Endothelial cell of umbilical vein (primary cell): ENCODE measurements around the gene RTEL1. TPM values are rescaled to one million over a fixed set of nuclear protein-coding genes. Genes with fewer than 3 reads are reported as not detected.

ENCODE experiments used
- BruUV-seq: library from RNA; stranded (reverse); fragments of 400-500 nt; replicated peaks from 2 replicates; lab custom pipeline; 2021; lab: Mats Ljungman, UMichigan
- CTCF ChIA-PET: fragments of 300-600, 350-600 bp; sonication (Branson Sonifier 250); formaldehyde crosslinking; loops from one replicate; lab custom pipeline; 2021; ENCODE audit warnings: antibody characterized with exemption, inconsistent platforms; lab: Charles Lee
- POLR2A ChIA-PET: fragments of 300-600, 350-600 bp; sonication (Branson Sonifier 250); formaldehyde crosslinking; loops from one replicate; lab custom pipeline; 2021; ENCODE audit warnings: antibody characterized with exemption, inconsistent platforms; lab: Charles Lee
- DNase-seq: peaks from one replicate; pipeline ENCODE4 v3.0.0-alpha.2; 2011; ENCODE audit warnings: low read depth, low spot score
- FAIRE-seq: peaks from 2 replicates; lab custom pipeline; 2011; peaks lifted over from hg19 to GRCh38; lab: Jason Lieb, UNC
- H2AFZ ChIP-seq: 2 replicates; pipeline ENCODE4 v1.6.0; 2012; ENCODE audit warnings: low read depth, low read length, control low read depth, inconsistent platforms
- H3K27ac ChIP-seq: 2 replicates; pipeline ENCODE4 v1.5.1; 2011; ENCODE audit warnings: low read depth, mild to moderate bottlenecking, control low read depth, low read length, moderate library complexity; ENCODE audit not compliant: insufficient read depth
- H3K27me3 ChIP-seq, 2 experiments: 2 replicates each; pipeline versions ENCODE4 v1.6.0 to v1.6.1; 2011; ENCODE audit warnings: low read length in 2 of 2, mixed read lengths in 1 of 2; ENCODE audit not compliant: control insufficient read depth in 2 of 2, insufficient read depth in 2 of 2
- H3K36me3 ChIP-seq, 2 experiments: 2 replicates in 1 of 2; 3 replicates in 1 of 2; pipeline ENCODE4 v1.5.1; 2011; ENCODE audit warnings: low read length in 2 of 2, mild to moderate bottlenecking in 1 of 2, moderate library complexity in 1 of 2; ENCODE audit not compliant: control insufficient read depth in 2 of 2, insufficient read depth in 2 of 2; ENCODE audit errors: extremely low read depth in 1 of 2
- H3K4me1 ChIP-seq: 3 replicates; pipeline ENCODE4 v1.5.1; 2011; ENCODE audit warnings: mild to moderate bottlenecking, low read length; ENCODE audit not compliant: control insufficient read depth, insufficient read depth; ENCODE audit errors: extremely low read depth
- H3K4me2 ChIP-seq: 2 replicates; pipeline ENCODE4 v1.6.1; 2011; ENCODE audit warnings: low read length, control low read depth, mixed read lengths; ENCODE audit not compliant: insufficient read depth
- H3K4me3 ChIP-seq, 3 experiments: fragments of 200-600 bp in 1 of 3; sonication (generic), shearing (Covaris generic) in 1 of 3; replicated peaks in 1 of 3; 2 replicates each; pipeline ENCODE4 v1.5.1; 2011 to 2016; ENCODE audit warnings: control low read depth in 3 of 3, low read length in 3 of 3, mild to moderate bottlenecking in 2 of 3, inconsistent platforms in 1 of 3, low read depth in 1 of 3, moderate library complexity in 1 of 3; ENCODE audit not compliant: insufficient read depth in 1 of 3
- H3K79me2 ChIP-seq: 2 replicates; pipeline ENCODE4 v1.6.0; 2012; ENCODE audit warnings: low read length, inconsistent platforms; ENCODE audit not compliant: control insufficient read depth, insufficient read depth
- H3K9ac ChIP-seq: replicated peaks from 2 replicates; pipeline ENCODE3; 2011; ENCODE audit warnings: low read length, control low read depth; ENCODE audit not compliant: insufficient read depth; ENCODE audit errors: extremely low read depth
- H3K9me1 ChIP-seq: replicated peaks from 3 replicates; pipeline ENCODE4 v1.6.0; 2011; ENCODE audit warnings: mild to moderate bottlenecking, low read length; ENCODE audit not compliant: control insufficient read depth, insufficient read depth; ENCODE audit errors: extremely low read depth
- H3K9me3 ChIP-seq: replicated peaks from 2 replicates; pipeline ENCODE4 v1.5.1; 2012; ENCODE audit warnings: low read length, inconsistent platforms; ENCODE audit not compliant: control insufficient read depth, insufficient read depth
- H4K20me1 ChIP-seq: replicated peaks from 2 replicates; pipeline ENCODE3; 2011; ENCODE audit warnings: mild to moderate bottlenecking, low read length; ENCODE audit not compliant: control insufficient read depth, insufficient read depth; ENCODE audit errors: extremely low read depth
- CTCF ChIP-seq, 2 donors: IDR thresholded peaks; 1 replicate in 1 of 2; 2 replicates in 1 of 2; pipeline ENCODE4 v1.5.1; 2011; ENCODE audit warnings: low read length in 2 of 2, mild to moderate bottlenecking in 2 of 2, moderate library complexity in 2 of 2, control low read depth in 1 of 2, inconsistent platforms in 1 of 2, low read depth in 1 of 2; ENCODE audit not compliant: insufficient read depth in 1 of 2; ENCODE audit errors: extremely low read depth in 1 of 2
- EZH2 ChIP-seq: IDR thresholded peaks from 2 replicates; pipeline ENCODE4 v1.6.1; 2012; ENCODE audit warnings: borderline replicate concordance, low read depth, mild to moderate bottlenecking, moderate library complexity, low read length, inconsistent platforms; ENCODE audit not compliant: severe bottlenecking
- FOS ChIP-seq: IDR thresholded peaks from 2 replicates; pipeline ENCODE4 v1.6.1; 2011; ENCODE audit warnings: mild to moderate bottlenecking, low read length, moderate library complexity, borderline replicate concordance; ENCODE audit not compliant: insufficient read depth
- GATA2 ChIP-seq: IDR thresholded peaks from 2 replicates; pipeline ENCODE4 v1.7.0; 2011; ENCODE audit warnings: low read depth, mild to moderate bottlenecking, moderate library complexity, mixed read lengths, low read length; ENCODE audit not compliant: insufficient read length, insufficient read depth
- JUN ChIP-seq: IDR thresholded peaks from 2 replicates; pipeline ENCODE4 v1.6.1; 2011; ENCODE audit warnings: borderline replicate concordance, low read depth; ENCODE audit not compliant: insufficient read length, insufficient read depth
- MAX ChIP-seq: IDR thresholded peaks from 2 replicates; pipeline ENCODE4 v1.6.1; 2011; ENCODE audit not compliant: insufficient read depth, insufficient read length
- MYC ChIP-seq: IDR thresholded peaks from one replicate; pipeline ENCODE4 v1.6.1; 2011; ENCODE audit warnings: mild to moderate bottlenecking, low read depth, low read length
- POLR2A ChIP-seq: IDR thresholded peaks from 2 replicates; pipeline ENCODE4 v1.6.1; 2012; ENCODE audit warnings: low read depth, mild to moderate bottlenecking, control low read depth, low read length
- POLR2AphosphoS5 ChIP-seq: IDR thresholded peaks from 2 replicates; pipeline ENCODE4 v1.6.1; 2012; ENCODE audit warnings: low read depth, mild to moderate bottlenecking, control low read depth, low read length, moderate library complexity; ENCODE audit not compliant: insufficient read depth
- dilution Hi-C: fragments of 300-500 bp; cut with MboI; formaldehyde crosslinking; loops from one replicate; pipeline ENCODE4 v1.15.0; 2019; ENCODE audit warnings: low sequenced_read_pairs; ENCODE audit not compliant: extremely low pct_ligation_motif_present
- intact Hi-C: fragments of 100-400 bp; cut with micrococcal nuclease; formaldehyde crosslinking; loops from one replicate; pipeline ENCODE4 v1.10.0; 2022
- polyA plus RNA-seq, 4 experiments: library from polyadenylated mRNA; depleted of rRNA in 3 of 4; stranded (reverse) in 3 of 4; unstranded in 1 of 4; fragments of >200 nt; gene quantifications; 2 replicates each; pipeline versions ENCODE4 v1.2.1 to v1.2.3, GENCODE V29; 2011 to 2012; ENCODE audit warnings: missing spikeins in 1 of 4
- total RNA-seq: library from RNA; stranded (reverse); gene quantifications from 2 replicates; pipeline ENCODE4 v1.2.3, GENCODE V29; 2021

Gene RTEL1
- total and polyA plus RNA-seq, 2 donors (not counting 3 experiments of a cell fraction or from before 2014, with no cell fraction given) = 17.0 to 44.9 TPM

GRCh38 chr20:63662813-63663189 lies 4.7 kb downstream of the RTEL1 start:
- intact Hi-C loops = no loop called here
- Histone ChIP-seq H3K79me2 (peaks cover 18% of the 10 kb centered on the region), H3K27ac (no peak overlapping the region), H3K4me3 (no peak overlapping the region), H4K20me1 (no peaks in the 10 kb centered on the region), H3K4me2 (no peak overlapping the region), H3K36me3 (peaks cover 2 to 34% of the 10 kb centered on the region in 2 experiments), H3K9me1 (no peaks in the 10 kb centered on the region), H3K4me1 (peaks cover 8% of the 10 kb centered on the region), H3K27me3 (no peaks in the 10 kb centered on the region), H3K9me3 (no peaks in the 10 kb centered on the region), H2AFZ (no peak overlapping the region), H3K9ac (no peak overlapping the region)
- no TSS peak for BruUV-seq
- ChIA-PET CTCF (interaction anchor here (1.4 to 2.6 kb wide), 2 partner anchors 10 to 19 kb away, joined by 3 to 11 read pairs; no protein-coding TSS in a partner anchor), POLR2A (no interaction called here)
- no peak for FAIRE-seq
- DNase-seq = no peak
- TF ChIP-seq POLR2A (no peak), GATA2 (no peak), MAX (no peak), FOS (no peak), MYC (no peak), CTCF (IDR thresholded peaks at IDR 0.05; ENCODE audit: extremely low read depth in 1 of 2, insufficient read depth in 1 of 2, low read depth in 1 of 2, low read length in 2 of 2) (no peak), EZH2 (no peak), POLR2AphosphoS5 (no peak), JUN (no peak)
- dilution Hi-C loops = no loop called here
